Astrocyte of the cerebellum (primary cell): Measurements from ENCODE around the gene CENPN.

Source experiments
- DNase-seq: peaks from one replicate; pipeline ENCODE4 v3.0.0-alpha.2; 2011; ENCODE audit warnings: low read depth
- H3K4me3 ChIP-seq: 2 replicates; pipeline ENCODE4 v1.5.1; 2011; ENCODE audit warnings: mild to moderate bottlenecking, low read depth, low read length, moderate library complexity
- CTCF ChIP-seq: IDR thresholded peaks from 2 replicates; pipeline ENCODE4 v1.5.1; 2012; ENCODE audit warnings: low read length, low read depth, moderate library complexity, mild to moderate bottlenecking; ENCODE audit errors: missing control alignments
- in situ Hi-C: cut with HindIII; loops from 2 replicates; pipeline ENCODE4 v1.10.0; 2017; ENCODE audit warnings: low sequenced_read_pairs

Gene CENPN

DNA sequence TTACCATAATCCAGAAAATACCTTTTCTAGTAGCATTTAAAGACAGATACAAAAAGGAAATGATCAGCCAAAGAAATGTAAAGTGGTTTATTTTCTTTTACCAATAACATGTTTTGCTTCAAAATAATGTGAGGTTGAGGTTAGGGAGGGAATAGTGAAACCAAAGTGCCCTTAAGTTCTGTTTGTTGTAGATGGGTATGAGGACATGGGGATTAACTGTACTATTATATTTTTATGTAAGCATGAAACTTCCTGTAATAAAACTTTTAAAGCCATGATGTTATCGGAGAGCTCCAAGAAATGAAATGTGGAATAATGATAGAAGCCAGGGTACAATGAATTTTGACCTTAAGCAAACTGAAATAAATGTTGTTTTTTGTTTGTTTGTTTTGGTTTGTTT is 60.2 kb downstream of the CENPN start:
- DNase-seq = no peak
- in situ Hi-C loops = no loop called here
- no peak for TF ChIP-seq CTCF
- H3K4me3 ChIP-seq = no peak overlapping the region

DNA sequence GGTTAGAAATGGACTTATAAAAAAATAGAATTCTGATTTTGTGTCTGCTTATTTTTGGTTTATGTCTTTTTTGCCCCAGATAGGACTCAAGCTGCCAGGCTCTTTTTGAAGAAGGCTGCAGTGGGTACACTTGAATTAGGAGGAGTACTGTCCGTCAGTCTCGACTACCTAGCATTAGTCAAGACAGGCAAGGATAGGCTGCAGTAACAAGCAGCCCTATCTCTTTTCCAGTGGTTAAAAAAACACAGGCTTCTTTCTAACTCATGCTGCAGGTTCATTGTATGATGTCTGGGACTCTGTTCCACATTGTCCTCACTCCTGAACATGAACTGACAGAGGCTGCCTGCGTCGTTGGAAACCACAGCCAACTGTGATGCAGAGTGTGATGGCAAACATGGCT is 62.0 kb downstream of the CENPN start:
- no peak overlapping the region for H3K4me3 ChIP-seq
- in situ Hi-C loops = no loop called here
- no peak for TF ChIP-seq CTCF
- DNase-seq = no peak

DNA sequence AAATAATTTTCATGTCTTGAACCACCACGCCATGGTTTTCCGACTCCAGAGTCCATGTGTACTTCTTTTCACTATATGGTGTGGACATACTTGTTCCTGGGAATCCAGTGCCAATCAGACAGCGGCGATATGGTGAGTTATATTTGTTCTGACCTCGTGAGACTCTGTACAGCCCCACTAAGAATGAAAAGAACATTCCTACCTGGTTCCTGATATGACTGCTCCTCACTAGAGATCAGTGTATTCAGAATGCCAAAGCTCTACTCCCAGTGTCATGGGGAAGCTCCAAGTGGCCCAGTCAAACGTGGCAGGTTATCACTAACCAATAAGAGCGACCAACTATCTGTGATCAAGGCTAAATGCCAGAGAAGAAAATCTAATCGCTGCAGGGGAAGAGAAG is 64.0 kb downstream of the CENPN start:
- in situ Hi-C loops = no loop called here
- H3K4me3 ChIP-seq = no peak overlapping the region
- TF ChIP-seq CTCF = no peak
- no peak for DNase-seq

DNA sequence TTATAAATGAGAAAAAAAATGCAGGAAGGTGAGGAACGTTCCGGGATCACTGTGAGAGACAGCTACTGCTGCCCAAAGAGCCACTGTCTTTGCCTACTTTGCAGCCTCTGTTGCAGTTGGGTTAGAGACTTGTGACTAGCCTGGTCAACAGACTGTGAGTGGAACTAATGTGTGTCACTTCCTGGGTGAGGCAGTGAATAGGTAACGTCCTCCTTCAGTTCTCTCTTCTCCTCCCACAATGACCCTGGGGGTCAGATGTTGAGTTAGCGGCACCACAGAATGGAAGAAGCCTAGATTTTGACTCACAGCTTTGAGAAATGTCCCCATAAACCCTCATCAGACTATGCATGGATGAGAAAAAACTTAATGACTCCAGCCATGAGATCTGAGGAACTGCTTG is 64.8 kb downstream of the CENPN start:
- H3K4me3 ChIP-seq = no peak overlapping the region
- DNase-seq = no peak
- in situ Hi-C loops = no loop called here
- no peak for TF ChIP-seq CTCF

DNA sequence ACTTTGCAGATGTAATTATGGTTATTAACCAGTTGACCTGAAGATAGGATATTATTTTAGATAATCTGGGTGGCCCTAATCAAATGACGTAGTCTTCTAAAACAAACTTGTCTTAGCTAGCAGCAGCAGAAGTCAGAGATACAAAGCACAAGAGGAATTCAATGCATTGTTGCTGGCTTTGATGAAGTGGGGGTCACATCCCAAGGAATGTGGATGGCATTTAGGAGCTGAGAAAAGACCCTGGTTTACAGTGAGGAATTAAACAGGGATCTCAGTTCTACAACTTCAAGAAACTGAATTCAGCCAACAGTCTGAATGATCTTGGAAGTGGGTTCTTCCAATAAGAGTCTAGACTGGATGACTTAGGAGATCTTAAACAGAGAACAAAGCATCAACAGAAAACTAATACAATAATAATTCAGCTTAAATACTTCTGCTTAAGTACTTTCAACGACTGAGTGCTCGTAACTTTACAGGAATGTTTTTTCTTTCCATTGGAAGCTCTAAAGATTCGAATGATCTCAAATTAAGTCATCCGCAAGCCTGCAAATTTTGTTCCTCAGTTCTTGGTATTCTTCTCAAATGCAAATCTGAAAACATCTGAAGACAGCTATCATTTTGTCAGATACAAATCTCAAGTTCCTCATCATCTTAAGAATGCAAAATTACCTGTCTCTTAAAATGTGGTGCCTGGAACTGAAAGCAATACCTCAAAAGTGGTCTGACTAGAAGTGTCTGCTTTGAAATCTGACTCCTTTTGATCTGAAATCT is 66.7 kb downstream of the CENPN start:
- no peak for TF ChIP-seq CTCF
- in situ Hi-C loops = no loop called here
- no peak overlapping the region for H3K4me3 ChIP-seq
- DNase-seq = no peak

- TF ChIP-seq CTCF = no peak
- in situ Hi-C loops = no loop called here
- DNase-seq = peak; percentile 44
- peak overlapping the region; percentile 72 for H3K4me3 ChIP-seq
These were observed 69.6 kb downstream of the CENPN start for GRCh38 chr16:81076566-81077075.
